GM19328 (cell line): ENCODE measurements around the gene C2orf80.
"Not testable (repeated sequence)": the region's sequence is repeated elsewhere in the genome, so short reads cannot be mapped to it uniquely, and the experiment has no call there.

ENCODE experiments used
- ATAC-seq: cut with Tn5 transposase; IDR thresholded peaks from one replicate; pipeline ENCODE4 v1.9.1; 2021; ENCODE audit warnings: mild to moderate bottlenecking, moderate library complexity; ENCODE audit not compliant: unreplicated experiment

C2orf80 gene

DNA sequence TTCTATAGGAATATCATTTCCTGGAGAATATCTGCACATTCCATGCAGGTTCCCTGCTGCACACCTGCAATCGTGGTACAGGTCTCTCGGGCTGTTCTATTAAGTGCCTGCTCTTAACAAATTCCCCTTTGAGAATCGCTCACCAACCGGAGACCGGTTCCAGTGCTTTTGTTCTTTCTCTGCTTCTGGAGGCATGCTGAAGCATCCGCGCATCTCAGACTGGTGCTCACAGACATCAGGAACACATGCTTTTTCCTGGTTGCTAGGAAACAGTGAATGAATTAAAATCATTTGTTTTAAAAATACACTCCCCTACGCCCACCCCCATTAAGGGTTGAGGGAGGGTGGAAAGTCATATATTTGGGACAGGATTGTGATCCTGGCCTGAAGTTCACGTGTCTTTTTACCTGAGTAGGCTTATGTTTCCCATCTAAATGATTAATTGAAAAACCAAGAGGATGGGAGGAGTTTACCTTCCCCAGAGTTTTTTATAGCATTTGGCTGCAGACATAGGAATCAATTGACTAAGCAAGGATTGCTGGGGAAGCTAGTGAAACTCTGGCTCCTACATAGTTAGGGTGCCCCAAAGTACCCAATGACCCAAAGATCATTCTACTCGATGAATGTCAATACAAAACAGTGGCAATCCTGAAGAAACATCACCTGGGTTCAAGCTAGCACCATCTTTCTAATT, at the start of gene C2orf80:
C2orf80 (minus strand) TSS at position 221 of the 694 bp plus-strand sequence. CDS start 3,044 bp downstream, outside the sequence.
- no peak for ATAC-seq

DNA sequence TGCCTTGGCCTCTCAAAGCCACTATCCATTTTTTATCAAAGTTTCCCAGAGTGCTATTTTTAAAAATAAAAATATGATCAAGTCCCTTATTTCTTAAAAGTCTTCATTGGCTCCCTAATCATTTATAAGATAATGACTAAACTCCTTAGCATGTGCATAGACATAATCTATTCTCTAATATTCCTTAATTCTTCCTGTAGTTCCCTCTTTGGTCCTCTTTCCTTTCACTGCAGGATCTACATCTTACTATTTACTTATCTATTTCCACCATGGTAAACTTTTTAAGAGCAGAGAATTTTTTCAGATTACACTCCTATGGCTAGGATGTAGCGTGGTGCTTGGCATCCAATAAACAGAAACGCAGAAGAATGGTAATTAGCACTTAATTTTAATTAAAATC, 46.0 kb upstream of the C2orf80 start:
- ATAC-seq, result no peak

DNA sequence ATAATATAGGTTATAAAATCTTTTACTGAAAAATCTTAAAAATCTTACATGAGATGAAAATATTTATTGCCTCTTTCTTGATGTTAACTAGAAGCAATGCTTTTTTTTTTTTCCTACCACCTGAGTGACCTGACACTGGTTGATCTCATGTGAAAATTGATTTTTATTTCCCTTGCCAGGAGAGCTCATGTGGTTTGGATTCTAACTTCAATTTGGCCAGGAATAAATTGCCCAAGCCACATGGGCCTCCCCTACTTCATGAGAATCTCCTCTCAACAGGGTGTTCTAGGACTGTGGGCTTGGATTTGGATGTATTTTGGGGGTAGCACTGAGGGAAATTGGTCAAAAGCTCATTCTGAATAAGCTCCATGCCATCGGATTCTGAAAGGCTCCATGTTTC, 45.0 kb upstream of the C2orf80 start:
- no peak for ATAC-seq

DNA sequence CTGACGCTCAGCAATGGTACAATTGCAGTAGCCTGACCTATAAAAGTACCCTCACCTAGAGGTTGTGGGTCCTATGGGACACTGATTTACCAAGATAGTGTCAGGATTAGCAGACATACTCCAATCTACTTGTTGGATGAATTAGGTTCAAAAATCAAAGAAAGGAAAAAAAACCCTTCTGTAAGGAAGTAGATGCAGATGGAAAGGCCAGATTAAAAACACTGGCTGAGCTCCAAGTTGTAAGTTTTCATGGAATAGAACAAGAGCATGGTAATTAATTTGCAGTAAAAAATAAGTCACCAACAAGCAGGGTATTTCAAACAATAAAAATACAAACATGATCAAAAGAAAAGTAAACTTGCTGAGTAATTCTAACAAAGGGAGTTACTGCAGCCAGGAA, 38.6 kb upstream of the C2orf80 start:
- no peak for ATAC-seq

DNA sequence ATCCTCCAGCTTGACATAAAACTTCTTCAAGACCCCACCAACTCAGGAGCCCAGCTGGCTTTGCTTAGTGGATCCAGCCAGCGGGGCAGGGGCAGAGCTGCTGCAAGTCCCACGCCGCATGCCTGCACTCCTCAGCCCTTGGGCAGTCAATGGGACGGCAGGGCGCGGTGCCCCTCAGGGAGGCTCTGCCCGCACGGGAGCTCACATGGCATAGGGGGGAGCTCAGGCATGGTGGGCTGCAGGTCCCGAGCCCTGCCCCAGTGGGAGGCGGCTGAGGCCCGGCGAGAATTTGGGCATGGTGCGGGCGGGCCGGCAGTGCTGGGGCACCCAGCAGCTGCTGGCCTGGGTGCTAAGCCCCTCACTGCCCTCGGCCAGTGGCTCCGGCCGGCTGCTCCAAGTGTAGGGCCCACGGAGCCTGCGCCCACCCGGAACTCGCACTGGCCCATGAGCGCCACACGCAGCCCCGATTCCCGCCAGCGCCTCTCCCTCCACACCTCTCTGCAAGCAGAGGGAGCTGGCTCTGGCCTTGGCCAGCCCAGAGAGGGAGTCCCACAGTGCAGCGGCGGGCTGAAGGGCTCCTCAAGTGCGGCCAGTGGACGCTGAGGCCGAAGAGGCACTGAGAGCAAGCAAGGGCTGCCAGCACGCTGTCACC, 37.9 kb upstream of the C2orf80 start:
- no peak for ATAC-seq

DNA sequence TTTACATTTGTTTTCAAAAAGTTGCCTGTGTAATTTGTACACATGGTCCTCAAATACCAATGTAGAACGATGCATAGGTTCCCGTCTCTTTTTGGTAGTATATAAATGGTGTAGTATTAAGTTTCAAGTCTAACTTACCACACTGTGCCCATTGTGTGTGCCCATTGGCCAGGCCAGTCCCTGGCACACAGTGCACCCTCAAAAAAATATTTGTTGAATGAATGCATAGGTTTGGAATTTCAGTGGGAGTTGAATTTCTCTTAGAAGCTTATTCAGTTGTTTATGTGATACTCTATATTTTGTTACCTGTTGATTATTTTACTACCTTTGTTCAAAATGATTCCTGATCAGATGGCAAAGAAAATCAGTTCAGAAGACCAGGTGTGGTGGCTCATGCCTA, 35.0 kb upstream of the C2orf80 start:
- ATAC-seq, result no peak

DNA sequence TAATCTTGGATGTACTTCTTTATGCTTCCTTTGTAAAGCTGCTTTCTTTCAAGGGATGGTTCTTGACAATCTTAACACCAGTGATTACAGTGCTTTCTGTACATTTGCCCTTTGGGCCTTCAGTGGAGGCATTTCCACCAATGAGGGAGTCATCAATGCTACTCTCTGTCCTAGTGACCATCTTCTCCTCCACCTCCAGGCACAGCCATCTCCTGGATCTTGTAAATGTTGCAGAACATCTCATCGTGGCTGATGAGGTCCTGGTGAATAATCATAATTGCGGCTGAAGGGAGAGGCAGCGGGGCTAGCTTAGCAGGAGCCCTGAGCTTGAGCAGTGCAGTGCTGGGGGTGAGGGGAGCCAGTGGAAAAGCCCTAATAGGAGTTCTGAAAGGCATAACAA, 32.5 kb upstream of the C2orf80 start:
- no peak for ATAC-seq

DNA sequence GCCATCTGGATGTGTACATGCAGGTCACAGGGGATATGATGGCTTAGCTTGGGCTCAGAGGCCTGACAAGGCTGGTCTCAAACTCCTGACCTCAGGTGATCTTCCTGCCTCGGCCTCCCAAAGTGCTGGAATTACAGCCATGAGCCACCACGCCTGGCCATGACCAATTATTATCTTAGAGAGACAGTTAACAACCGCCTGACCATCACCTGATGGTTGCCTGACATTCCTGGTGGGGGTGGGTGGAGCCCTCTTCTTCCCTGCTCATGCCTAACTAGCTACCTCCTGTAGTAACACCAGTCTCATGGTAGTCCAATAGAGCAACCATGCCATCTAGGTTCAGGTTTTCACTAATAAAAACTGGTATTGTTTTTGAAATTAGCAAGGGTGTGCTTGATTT, 32.0 kb upstream of the C2orf80 start:
- not testable (repeated sequence) for ATAC-seq

DNA sequence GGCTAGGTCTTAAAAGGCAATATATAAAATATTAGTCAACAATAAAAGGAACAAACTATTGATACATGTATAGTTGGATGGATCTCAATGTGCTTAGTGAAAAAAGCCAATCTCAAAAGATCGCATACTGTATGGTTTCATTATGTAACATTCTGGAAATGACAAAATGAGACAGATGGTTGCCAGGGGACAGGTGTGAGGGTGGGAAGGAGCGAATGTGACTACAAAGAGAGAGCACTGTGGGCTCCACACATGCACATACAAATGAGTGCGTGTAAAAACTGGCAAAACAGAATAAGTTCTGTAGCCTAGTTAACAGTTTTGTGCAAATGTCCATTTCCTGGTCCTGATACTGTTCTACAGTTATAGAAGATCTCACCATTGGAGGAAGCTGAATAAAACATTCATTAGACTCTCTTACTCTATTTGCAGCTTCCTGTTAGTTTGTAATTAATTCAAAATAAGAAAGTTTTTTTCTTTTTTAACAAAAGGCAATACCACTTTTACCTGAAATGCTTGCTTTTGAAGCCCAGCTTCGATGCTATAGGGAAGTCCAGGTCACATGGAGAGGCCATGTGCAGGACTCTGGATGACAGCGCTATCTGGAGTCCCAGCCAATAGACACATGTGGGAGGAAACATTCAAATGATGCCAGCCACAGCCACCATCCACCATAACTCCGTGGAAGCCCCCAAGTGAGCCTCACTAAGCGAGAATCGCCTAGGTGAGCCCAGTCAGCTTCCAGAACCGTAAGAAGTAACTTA, 21.0 kb upstream of the C2orf80 start:
- no peak for ATAC-seq

DNA sequence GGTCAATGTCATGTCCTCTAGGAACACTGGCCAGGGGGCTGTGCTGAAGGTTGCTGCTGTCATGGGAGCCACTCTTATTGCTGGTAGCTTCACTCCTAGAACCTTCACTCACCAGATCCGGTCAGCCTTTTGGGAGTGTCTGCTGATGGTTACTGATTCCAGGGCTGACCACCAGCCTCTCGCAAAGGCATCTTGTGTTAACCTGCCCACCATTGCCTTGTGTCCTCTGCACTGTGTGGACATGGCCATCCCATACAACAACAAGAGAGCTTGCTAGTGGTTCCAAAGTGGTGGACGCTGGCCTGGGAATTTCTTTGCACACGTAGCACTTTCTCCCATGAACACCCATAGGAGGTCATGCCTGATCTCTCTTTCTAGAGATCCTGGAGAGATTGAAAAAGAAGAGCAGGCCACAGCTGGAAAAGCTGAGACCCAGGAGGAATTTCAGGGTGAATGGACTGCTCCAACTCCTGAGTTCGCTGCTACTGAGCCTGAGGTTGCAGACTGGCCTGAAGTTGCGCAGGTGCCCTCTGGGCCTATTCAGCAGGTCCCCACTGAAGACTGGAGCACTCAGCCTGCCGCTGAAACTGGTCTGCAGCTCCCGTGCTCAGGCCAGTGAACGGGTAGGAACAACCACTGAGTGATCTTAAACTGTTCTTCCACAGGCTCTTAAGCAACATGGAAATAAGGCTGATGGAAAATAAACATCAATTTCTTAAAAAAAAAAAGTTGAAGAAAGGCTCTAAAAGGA, 18.7 kb upstream of the C2orf80 start:
- ATAC-seq, result no peak

DNA sequence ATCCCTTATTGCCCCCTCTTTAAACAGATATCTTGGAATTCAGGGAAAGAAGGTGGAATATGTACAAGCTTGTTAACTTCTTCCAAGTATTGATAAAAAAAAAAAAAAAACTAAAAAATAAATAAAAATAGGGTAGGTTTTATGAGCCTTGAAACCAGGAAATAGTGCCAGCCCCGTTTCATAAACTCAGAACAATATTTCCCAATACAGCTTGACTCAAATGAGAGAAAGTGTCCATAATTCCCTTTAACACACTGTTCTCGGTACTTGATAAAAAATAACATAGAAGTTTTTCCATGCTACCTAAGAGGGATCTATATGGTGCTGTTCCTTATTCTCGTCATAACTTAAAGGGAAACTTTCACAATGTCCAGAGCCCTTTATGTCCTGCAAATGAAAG, 17.9 kb upstream of the C2orf80 start:
- ATAC-seq, result no peak

DNA sequence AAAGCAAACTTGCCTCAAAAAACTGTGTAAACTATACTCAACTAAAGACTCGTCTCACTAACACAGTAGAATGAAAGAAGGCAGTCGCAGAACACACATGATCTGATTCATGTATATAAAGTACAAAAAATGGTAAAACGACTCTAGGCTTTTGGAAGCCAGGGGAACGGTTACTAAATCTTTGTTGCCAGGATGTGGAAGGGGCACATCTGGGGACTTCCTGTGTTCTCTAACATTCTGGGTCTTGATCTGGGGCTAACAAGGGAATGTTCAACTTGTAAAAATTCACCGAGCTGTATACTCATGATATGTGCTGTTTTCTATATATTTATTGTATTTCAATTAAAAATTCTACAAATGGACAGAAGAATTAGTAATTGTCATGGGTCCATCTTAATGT, 14.3 kb upstream of the C2orf80 start:
- ATAC-seq, result no peak

DNA sequence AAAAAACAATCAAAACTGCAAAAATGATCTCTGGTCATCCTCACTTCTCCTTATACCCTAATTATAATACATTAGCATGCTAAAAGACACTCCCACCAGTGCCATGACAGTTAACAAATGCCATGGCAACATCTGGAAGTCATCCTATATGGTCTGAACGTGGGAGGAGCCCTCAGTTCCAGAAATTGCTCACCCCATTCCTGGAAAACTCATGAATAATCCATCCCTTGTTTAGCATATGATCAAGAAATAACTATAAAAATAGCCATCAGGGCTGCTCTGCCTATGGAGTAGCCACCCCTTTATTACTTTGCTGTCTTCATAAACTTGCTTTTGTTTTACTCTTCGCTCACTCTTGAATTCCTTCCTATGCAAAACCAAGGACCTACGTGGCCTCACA, 5.7 kb upstream of the C2orf80 start:
- ATAC-seq, result no peak

DNA sequence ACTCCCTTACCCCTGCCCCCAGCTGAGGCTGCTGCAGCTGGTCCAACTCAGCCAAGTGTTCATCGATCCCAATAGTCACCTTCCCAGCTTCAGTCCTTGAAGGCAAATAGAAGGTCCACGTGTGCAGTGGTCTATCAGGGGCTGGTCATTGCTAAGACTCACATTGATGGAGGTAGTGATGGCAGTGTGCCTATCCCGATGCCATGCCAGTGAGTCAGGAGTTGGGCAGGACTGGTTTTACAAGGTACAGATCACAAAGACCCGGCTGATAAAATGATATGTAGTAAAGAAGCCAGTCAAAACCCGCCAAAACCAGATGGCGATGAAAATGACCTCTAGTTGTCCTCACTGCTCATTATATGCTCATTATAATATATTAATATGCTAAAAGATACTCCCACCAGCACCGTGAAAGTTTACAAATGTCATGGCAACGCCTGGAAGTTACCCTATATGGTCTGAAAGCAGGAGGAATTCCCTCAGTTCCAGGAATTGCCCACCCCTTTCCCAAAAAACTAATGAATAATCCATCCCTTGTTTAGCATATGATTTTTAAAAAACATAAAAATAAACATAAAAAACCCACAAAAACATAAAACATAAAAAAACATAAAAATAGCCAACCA, 2.9 kb upstream of the C2orf80 start:
- no peak for ATAC-seq

DNA sequence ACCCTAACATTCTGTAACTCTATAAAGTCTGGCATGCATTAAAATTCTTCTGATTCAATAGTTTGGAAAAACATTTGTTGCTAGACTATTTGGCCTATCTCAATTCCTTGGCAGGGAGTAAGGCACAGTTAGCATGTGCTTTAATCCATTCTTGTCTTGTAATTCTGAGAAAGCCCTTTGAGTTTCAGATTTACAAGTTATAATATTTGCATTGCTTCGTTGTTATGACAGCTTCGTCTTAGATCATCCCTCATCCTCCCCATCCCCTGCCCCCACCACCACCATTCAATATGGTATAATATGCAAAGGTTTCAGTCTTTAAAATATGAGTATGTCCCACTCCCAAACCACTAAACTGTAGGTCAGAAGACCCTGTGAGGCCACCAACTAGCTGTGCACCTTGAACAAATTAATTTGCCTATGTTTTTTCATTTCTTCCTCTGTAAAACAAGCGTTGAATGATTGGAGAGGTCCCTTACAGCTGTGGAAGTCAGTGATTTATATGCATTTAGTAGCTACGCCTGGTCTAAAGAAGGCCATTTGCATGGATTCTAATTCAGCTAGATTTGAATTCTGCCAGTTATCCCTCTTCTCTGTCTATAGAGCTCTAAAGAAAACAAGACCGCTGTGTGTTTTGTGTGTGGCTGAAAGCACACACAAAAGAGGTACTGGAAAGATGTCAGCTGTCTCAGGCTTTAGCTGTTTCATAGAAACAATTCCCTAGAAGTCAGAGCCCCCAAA, 591 bp downstream of the C2orf80 start:
- no peak for ATAC-seq

DNA sequence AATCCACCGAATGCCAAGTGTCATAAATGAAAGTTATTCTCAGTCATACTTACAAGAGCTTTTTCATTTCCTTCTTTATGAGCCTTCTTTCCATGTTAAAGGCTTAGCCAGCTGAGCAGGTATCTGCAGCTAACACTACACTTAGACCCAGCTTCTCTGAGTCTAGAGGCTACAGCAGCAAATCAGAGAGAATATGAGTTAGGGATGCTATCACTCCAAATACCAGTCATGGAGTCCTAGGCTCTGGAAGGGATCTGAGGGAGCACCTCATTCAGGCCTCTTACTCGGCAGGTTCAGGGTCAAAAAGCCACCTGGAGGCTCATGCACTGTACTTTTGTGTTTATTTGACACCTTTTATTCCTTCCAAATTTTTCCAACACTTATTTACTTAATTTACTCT, 2.9 kb downstream of the C2orf80 start:
- ATAC-seq, result no peak

DNA sequence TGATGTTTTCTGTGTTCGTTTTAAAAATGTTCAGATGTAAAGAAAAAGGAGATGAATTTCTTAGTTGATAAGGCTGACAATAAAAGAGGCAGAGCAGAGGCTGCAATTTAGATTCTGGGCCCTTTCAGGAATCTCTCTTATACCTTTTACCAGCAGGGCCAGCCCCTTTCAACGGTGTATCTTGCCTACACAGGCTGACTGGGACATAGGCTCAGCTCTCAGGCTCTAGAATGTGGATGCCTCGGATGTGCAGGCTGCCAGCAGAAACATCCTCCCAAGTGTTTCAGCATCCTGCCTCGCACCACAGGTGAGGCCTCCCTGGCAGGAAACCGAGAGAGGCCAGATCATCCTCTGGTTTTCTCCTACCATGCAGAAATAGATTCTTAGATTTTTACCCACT, 3.4 kb downstream of the C2orf80 start:
- no peak for ATAC-seq

DNA sequence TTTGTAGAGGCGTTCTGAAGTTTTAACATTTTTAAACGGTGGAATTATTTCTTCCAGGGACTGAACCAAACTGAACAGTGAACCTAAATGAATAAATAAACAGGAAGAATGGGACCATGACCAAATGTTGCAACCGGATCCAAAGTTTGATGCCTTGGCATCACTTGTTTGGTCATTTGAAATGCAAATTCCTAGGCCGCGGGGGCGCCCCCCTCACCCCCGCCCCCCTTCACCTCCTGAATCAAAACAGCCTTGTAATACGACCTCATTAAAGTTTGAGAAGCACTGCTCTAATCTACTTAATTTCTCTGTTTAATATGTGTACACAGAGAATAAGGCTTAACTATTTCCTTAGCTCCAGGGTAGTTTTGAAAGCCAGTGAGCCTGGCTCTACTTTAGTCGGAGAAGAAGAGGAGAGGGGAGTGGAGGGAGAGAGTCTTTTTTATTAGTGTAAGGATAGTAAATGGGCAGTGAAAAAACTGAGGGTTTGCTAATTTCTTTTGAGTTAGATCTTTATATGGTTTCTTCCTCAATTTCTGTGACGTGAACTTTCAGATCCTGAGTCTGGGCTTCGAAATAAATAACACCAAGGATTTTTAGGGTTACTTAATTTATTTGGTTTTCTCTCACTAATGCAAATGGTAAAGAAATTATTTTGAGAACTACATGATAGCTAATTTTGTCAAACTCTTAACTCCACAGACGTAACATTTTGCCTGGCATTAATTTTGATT, 5.7 kb downstream of the C2orf80 start:
- ATAC-seq, result no peak

DNA sequence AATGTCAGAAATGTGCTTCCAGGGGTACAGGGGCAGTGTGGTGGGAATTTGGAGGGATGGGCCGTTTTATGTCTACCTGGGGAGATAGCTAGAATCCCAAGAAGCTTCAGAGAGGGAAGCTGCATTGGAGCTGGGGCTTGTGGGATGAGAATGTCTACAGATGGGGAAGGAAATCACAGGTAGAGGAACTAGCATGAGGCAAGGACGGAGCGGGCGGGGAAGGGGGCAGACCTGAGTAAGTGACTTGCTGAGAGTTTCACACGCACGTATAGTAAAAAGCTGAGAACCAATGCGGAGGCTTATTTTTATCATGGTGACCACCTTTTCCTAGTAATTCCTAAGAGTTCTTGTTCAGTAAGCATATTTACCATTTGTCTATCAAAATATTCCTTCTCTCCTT, 6.3 kb downstream of the C2orf80 start:
- no peak for ATAC-seq

DNA sequence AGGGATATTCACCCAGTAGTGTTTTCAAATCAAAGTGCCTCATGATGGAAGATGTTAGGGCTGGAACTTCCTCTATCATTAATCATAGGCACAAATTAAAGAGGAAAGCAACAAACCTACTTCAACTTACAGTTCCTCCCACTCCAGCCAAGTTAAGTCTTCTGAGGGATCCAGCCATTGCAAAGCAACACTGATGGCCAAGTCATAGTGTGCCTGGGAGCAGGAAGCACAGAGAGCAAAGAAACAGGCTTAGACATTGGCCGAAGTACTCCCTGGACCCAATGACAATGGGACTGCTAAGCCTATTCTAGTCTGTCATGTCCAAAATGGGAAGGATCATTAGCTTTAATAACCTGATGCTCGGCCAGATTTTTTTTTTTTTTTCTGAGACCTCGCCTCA, 7.0 kb downstream of the C2orf80 start:
- no peak for ATAC-seq
